SJCRH30 (cell line): ENCODE data around the gene UNKL. TPM values are rescaled to one million over a fixed set of nuclear protein-coding genes. Genes with fewer than 3 reads are reported as not detected.

ENCODE experiments used
- DNase-seq, 2 experiments: peaks; one replicate each; pipeline ENCODE4 v3.0.0-alpha.2; 2015 to 2020
- H3K27ac ChIP-seq: fragments of 250-450 bp; sonication (Bioruptor Pico); 2 replicates; pipeline ENCODE4 v1.5.1; 2020; ENCODE audit warnings: mild to moderate bottlenecking, moderate library complexity
- H3K27me3 ChIP-seq: fragments of 250-450 bp; sonication (Bioruptor Pico); 2 replicates; pipeline ENCODE4 v1.5.1; 2020; ENCODE audit warnings: mild to moderate bottlenecking, moderate library complexity
- H3K36me3 ChIP-seq: fragments of 250-450 bp; sonication (Bioruptor Pico); 2 replicates; pipeline ENCODE4 v1.5.1; 2020; ENCODE audit warnings: mild to moderate bottlenecking, moderate library complexity
- H3K4me1 ChIP-seq: fragments of 250-450 bp; sonication (Bioruptor Pico); 2 replicates; pipeline ENCODE4 v1.5.1; 2020; ENCODE audit warnings: mild to moderate bottlenecking, moderate library complexity
- H3K4me3 ChIP-seq: fragments of 250-450 bp; sonication (Bioruptor Pico); 2 replicates; pipeline ENCODE4 v1.5.1; 2020; ENCODE audit warnings: mild to moderate bottlenecking, moderate library complexity
- H3K9me3 ChIP-seq: fragments of 250-450 bp; sonication (Bioruptor Pico); replicated peaks from 2 replicates; pipeline ENCODE4 v1.5.1; 2020; ENCODE audit warnings: mild to moderate bottlenecking, moderate library complexity
- total RNA-seq: library from RNA; depleted of rRNA; stranded (reverse); fragments of >200 nt; shearing (Covaris generic); gene quantifications from 2 replicates; pipeline ENCODE4 v1.2.3, GENCODE V29; 2014

The UNKL gene
- total RNA-seq, 1 experiment from 2014 or later: 9.8 TPM

DNA sequence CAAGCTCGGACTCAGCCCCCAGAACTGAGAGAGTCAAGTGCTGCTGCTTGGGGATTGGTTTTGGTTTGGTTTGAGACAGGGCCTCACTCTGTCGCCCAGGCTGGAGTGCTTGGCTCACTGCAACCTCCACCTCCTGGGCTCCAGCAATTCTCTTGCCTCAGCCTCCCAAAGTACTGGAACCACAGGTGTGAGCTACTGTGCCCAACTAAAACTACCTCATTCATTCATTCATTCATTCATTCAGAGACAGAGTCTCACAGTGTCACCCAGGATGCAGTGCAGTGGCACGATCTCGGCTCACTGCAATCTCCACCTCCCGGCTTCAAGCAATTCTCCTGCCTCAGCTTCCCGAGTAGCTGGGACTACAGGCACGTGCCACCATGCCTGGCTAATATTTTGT is 24.7 kb downstream of the UNKL start:
- DNase-seq: no peak
- no peaks in the 10 kb centered on the region for H3K9me3 ChIP-seq
- H3K27me3 ChIP-seq: no peaks in the 10 kb centered on the region
- no peaks in the 10 kb centered on the region for H3K36me3 ChIP-seq
- H3K27ac ChIP-seq: no peak overlapping the region
- no peak overlapping the region for H3K4me3 ChIP-seq
- H3K4me1 ChIP-seq: no peaks in the 10 kb centered on the region

DNA sequence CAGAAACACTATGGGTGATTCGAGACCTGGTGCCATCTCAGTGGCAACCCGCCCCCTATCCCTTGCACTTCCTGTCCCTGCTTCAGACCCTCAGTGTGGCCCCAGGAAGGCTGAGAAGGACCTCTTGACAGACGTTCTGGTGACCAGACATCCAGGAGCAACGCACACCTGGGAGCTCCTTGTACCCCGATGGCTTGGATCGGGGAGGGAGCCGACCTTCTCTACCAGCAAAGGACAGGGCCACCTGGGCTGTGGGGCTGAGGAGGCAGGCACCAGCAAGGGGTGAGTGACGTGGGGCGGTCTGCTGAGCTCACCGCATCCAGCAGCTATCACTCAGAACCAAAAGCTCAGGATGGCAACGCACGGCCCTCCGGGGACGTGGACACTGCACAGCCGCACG is 27.2 kb downstream of the UNKL start:
- no peak for DNase-seq
- Histone ChIP-seq H3K27ac (no peak overlapping the region), H3K4me3 (no peak overlapping the region), H3K9me3 (no peaks in the 10 kb centered on the region), H3K4me1 (no peaks in the 10 kb centered on the region), H3K27me3 (no peaks in the 10 kb centered on the region), H3K36me3 (no peaks in the 10 kb centered on the region)

GRCh38 chr16:1385232-1385631 is 29.3 kb downstream of the UNKL start:
- Histone ChIP-seq H3K9me3 (no peaks in the 10 kb centered on the region), H3K27ac (no peak overlapping the region), H3K27me3 (no peaks in the 10 kb centered on the region), H3K4me1 (no peaks in the 10 kb centered on the region), H3K36me3 (no peaks in the 10 kb centered on the region), H3K4me3 (no peak overlapping the region)
- DNase-seq: no peak

- H3K9me3 ChIP-seq: no peaks in the 10 kb centered on the region
- no peaks in the 10 kb centered on the region for H3K27me3 ChIP-seq
These were observed 30.9 kb downstream of the UNKL start for GRCh38 chr16:1383556-1383955.

DNA sequence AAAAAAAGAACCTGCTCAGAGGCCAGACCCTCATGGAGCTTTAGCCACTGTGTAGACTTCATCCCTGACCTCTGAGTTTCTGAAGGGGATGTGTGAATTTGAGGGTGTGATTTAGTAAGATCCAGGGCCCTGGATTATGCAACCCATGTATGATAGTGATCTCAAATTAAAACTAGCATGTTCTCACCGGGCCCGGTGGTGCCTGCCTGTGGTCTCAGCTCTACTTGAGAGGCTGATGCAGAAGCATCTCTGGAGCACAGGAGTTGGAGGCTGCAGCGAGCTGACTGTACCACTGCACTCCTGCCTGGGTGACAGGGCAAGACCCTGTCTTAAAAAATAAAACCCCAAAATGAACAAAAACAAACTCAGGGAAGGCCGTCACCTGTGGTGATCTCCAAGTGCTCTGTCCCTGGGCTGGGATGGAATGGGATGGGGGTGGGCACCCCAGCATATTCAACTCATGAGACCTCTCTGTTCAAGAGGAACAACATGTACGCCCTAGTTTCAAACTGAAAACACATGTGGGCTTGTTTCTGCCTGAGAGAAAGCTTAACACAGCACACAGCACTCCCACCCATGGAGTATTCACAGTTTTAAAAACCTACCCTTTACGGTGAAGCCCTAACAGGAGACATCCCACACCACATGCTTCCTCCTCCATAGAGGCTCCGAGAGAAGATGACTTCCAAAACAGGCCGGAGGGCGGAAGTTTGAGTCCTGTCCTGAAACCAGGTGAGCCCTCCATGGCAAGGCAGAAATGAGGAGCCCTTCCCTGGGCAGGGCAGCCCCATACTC is 32.7 kb downstream of the UNKL start:
- H3K4me3 ChIP-seq: no peak overlapping the region
- H3K4me1 ChIP-seq: no peaks in the 10 kb centered on the region
- no peaks in the 10 kb centered on the region for H3K36me3 ChIP-seq
- H3K9me3 ChIP-seq: no peaks in the 10 kb centered on the region
- no peaks in the 10 kb centered on the region for H3K27me3 ChIP-seq
- no peak for DNase-seq
- no peak overlapping the region for H3K27ac ChIP-seq

More at GRCh38 chr16:1383556-1383955, 30.9 kb downstream of the UNKL start:
- no peaks in the 10 kb centered on the region for H3K4me1 ChIP-seq
- no peaks in the 10 kb centered on the region for H3K36me3 ChIP-seq
- no peak overlapping the region for H3K4me3 ChIP-seq
- no peak overlapping the region for H3K27ac ChIP-seq
- DNase-seq: no peak

DNA sequence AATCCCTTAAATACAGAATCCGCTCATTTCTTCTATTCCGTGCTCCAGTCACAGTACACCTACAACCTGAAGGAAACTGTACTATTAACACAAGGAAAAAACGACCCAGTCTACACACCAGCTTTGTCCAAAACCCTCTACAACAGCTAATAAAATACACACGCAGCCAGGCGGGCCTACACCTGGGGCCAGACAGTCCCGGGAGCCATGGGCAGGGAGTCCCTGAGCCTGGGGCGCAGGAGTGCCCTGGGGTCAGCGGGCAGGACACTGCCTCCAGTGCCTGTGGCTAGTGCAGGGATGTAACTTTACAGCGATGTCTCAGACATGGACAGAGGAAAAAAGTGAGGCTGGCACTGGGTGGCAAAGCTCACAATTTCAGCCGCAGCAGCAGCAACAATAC is 34.3 kb downstream of the UNKL start:
- no peaks in the 10 kb centered on the region for H3K9me3 ChIP-seq
- no peaks in the 10 kb centered on the region for H3K27me3 ChIP-seq
- no peak overlapping the region for H3K27ac ChIP-seq
- DNase-seq: no peak
- H3K36me3 ChIP-seq: no peaks in the 10 kb centered on the region
- H3K4me1 ChIP-seq: peaks cover 7% of the 10 kb centered on the region
- no peak overlapping the region for H3K4me3 ChIP-seq

GRCh38 chr16:1379304-1380076 is 35.0 kb downstream of the UNKL start:
- H3K36me3 ChIP-seq: no peaks in the 10 kb centered on the region
- no peak overlapping the region for H3K4me3 ChIP-seq
- H3K27ac ChIP-seq: no peak overlapping the region
- no peaks in the 10 kb centered on the region for H3K9me3 ChIP-seq
- no peak for DNase-seq
- H3K27me3 ChIP-seq: no peaks in the 10 kb centered on the region
- H3K4me1 ChIP-seq: peaks cover 10% of the 10 kb centered on the region

DNA sequence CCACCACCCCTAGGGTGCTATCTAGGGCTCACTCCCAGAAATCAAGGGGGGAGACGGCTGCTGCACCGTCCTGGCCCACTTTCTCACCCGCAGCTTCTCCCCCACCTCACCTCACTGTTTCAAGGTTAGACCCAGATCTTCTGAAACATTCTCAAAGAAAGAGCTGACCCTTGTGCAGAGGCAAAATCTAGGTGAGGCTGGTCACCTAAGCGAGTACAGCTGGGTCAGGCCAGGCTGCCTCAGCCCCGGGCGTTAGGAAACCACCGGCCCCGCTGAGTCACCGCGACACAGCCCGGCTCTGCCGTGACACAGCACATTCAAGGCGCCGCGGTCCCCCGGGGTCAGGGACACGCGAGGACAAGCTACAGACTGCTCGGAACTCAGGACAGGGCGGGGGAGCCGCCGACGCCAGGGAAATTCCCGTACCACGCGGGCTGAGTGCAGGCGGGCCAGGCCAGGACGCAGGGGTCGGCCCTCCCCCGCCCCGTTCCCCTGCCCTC is 35.6 kb downstream of the UNKL start:
- H3K9me3 ChIP-seq: no peaks in the 10 kb centered on the region
- peaks cover 13% of the 10 kb centered on the region for H3K4me1 ChIP-seq
- no peaks in the 10 kb centered on the region for H3K27me3 ChIP-seq
- no peaks in the 10 kb centered on the region for H3K36me3 ChIP-seq
- no peak overlapping the region for H3K27ac ChIP-seq
- no peak for DNase-seq
- H3K4me3 ChIP-seq: no peak overlapping the region

- Histone ChIP-seq H3K27ac (no peak overlapping the region), H3K9me3 (no peaks in the 10 kb centered on the region)
- no peak for DNase-seq
These were observed 36.3 kb downstream of the UNKL start for GRCh38 chr16:1378087-1378803.

GRCh38 chr16:1377406-1378010 is 37.0 kb downstream of the UNKL start:
- H3K4me3 ChIP-seq: no peak overlapping the region
- no peaks in the 10 kb centered on the region for H3K9me3 ChIP-seq
- no peaks in the 10 kb centered on the region for H3K36me3 ChIP-seq
- no peak for DNase-seq
- no peaks in the 10 kb centered on the region for H3K27me3 ChIP-seq
- H3K4me1 ChIP-seq: peaks cover 14% of the 10 kb centered on the region
- H3K27ac ChIP-seq: no peak overlapping the region

More at GRCh38 chr16:1378087-1378803, 36.3 kb downstream of the UNKL start:
- Histone ChIP-seq H3K4me1 (peaks cover 13% of the 10 kb centered on the region), H3K36me3 (no peaks in the 10 kb centered on the region), H3K27me3 (no peaks in the 10 kb centered on the region), H3K4me3 (no peak overlapping the region)

DNA sequence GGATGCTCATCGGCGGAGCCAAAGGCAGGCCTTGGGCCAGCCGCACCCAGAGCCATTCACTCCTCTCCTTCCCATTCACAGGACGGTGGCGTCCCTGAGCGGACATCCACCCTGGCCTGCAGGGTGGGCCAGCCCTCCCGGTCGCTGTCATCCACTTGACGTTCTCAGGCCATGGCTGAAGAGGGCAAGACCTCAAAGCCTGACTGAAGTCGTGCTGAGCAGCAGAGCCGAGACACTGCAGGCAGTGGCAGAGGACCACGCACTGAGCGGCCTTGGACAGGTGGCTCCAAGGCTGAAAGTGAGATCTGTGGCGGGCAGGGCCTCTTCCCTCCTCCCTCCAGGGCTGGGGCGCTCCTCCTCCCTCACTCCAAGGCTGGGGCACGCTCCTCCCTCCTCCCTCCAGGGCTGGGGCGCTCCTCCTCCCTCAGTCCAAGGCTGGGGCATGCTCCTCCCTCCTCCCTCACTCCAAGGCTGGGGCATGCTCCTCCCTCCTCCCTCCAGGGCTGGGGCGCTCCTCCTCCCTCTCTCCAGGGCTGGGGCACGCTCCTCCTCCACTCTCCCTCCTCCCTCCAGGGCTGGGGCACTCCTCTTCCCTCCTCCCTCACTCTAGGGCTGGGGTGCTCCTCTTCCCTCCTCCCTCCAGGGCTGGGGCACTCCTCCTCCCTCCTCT is 38.6 kb downstream of the UNKL start:
- no peaks in the 10 kb centered on the region for H3K27me3 ChIP-seq
- peak; percentile 42 to 48 for DNase-seq
- H3K9me3 ChIP-seq: no peaks in the 10 kb centered on the region
- H3K4me1 ChIP-seq: peaks cover 18% of the 10 kb centered on the region
- H3K4me3 ChIP-seq: peak overlapping the region; percentile 31
- H3K27ac ChIP-seq: peak overlapping the region; percentile 96
- H3K36me3 ChIP-seq: no peaks in the 10 kb centered on the region

DNA sequence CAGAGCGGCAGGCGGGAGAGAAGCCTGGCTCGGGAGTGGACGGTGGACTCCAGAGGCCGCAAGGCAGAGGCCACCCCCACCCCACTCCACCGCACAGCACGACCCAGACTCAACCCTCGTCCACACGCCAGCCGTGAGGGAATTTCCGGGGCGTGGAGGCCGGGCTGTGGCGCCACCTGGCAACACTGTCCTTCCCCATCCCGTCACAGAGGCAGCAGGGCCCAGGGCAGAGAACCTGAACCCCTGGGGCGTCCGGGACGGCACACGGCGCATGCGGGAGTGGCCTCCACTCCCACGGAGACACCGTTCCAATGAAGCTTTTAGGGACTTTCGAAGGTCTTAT is 39.2 kb downstream of the UNKL start:
- no peaks in the 10 kb centered on the region for H3K9me3 ChIP-seq
- H3K36me3 ChIP-seq: no peaks in the 10 kb centered on the region
- H3K4me3 ChIP-seq: peak overlapping the region; percentile 31
- peaks cover 18% of the 10 kb centered on the region for H3K4me1 ChIP-seq
- H3K27ac ChIP-seq: peak overlapping the region; percentile 96
- peak in 1 of 2 experiments; percentile 70 for DNase-seq
- no peaks in the 10 kb centered on the region for H3K27me3 ChIP-seq

DNA sequence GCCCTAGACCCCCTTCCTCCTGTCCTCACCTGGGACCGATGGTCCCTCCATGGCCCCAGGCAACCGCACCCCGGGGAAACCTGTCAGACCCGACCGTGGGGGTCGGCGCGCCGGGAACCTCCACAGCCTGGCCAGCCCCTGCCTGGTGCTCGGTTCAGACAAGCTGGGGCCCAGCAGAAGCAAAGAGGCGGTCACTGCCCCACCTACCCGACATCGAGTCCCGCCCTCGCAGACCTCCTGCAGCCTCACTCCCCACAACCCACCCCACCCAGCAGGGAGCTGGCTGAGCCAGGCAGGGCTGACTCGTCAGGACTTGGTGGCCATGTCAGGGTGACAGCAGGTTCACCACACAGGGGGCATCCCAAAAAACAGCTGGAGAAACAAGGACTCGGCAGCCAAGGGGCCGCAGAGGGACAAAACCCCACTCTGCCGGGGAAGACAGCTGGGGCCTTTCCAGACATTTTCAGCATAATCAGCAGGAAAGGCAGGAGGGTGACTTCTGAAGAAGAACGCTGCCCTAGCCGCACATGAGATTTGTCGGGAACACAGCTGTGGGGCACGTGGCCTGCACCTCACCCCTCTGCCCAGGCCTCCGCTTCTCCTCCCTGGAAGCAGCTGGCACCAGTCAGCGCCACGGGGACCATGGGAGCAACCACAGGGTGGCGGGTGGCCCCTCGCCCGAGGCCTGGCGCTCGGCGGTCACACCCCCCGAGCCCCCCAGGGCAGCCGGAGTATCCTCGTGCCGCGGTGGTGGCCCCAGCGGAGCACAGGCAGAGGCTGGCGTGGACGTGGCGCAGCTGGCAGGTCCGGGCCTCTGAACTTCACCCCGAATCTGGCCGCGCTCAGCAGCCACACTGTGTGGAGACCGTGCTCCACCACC is 39.8 kb downstream of the UNKL start:
- H3K27ac ChIP-seq: peak overlapping the region; percentile 96
- peak; percentile 97 to 98 for DNase-seq

More for the DNA sequence above, 39.8 kb downstream of the UNKL start:
- peaks cover 18% of the 10 kb centered on the region for H3K4me1 ChIP-seq
- H3K4me3 ChIP-seq: peak overlapping the region; percentile 31
- no peaks in the 10 kb centered on the region for H3K9me3 ChIP-seq
- H3K27me3 ChIP-seq: no peaks in the 10 kb centered on the region
- H3K36me3 ChIP-seq: no peaks in the 10 kb centered on the region
